T-helper 17 cell (primary cell): Measurements from ENCODE around the gene BRSK1. TPM values are rescaled to one million over a fixed set of nuclear protein-coding genes. Genes with fewer than 3 reads are reported as not detected.
A peak's percentile ranks its signal among the peaks of the same experiment; 100 is the strongest.

Source experiments
- ATAC-seq: fragments of 150-1000 bp; cut with Tn5 transposase; 2 replicates; pipeline ENCODE4 v1.10.0; 2021; ENCODE audit warnings: mild to moderate bottlenecking, moderate library complexity
- DNase-seq, 3 donors: peaks; one replicate each; pipeline versions ENCODE4 v3.0.0 to v3.0.0-alpha.2; 2020 to 2021
- H3K9me3 ChIP-seq: one replicate; pipeline ENCODE4 v1.7.0; 2013; ENCODE audit warnings: low read length, mild to moderate bottlenecking; ENCODE audit not compliant: control insufficient read depth, poor library complexity, severe bottlenecking
- H3K27ac Mint-ChIP-seq: one replicate; pipeline ENCODE4 v1.8.0; 2022; ENCODE audit warnings: mild to moderate bottlenecking, moderate library complexity, mixed read lengths
- H3K27me3 Mint-ChIP-seq: one replicate; pipeline ENCODE4 v1.8.0; 2022; ENCODE audit warnings: mixed read lengths
- H3K36me3 Mint-ChIP-seq: one replicate; pipeline ENCODE4 v1.8.0; 2022; ENCODE audit warnings: low read depth, mixed read lengths
- H3K4me1 Mint-ChIP-seq: one replicate; pipeline ENCODE4 v1.8.0; 2022; ENCODE audit warnings: mild to moderate bottlenecking, mixed read lengths
- H3K4me3 Mint-ChIP-seq: one replicate; pipeline ENCODE4 v1.8.0; 2022; ENCODE audit warnings: mild to moderate bottlenecking, moderate library complexity, mixed read lengths
- total RNA-seq, 4 donors: library from RNA in 2 of 4; stranded (reverse) in 2 of 4; gene quantifications; one replicate each; pipeline ENCODE4 v1.2.3 and lab custom pipeline; 2022 to 2026

The BRSK1 gene
- total RNA-seq (1 to 10 TPM; 3.0 to 7.4 TPM), total RNA-seq (lab: John Stamatoyannopoulos, UW) (4.4 to 6.7 reads per million in 2 donors)

DNA sequence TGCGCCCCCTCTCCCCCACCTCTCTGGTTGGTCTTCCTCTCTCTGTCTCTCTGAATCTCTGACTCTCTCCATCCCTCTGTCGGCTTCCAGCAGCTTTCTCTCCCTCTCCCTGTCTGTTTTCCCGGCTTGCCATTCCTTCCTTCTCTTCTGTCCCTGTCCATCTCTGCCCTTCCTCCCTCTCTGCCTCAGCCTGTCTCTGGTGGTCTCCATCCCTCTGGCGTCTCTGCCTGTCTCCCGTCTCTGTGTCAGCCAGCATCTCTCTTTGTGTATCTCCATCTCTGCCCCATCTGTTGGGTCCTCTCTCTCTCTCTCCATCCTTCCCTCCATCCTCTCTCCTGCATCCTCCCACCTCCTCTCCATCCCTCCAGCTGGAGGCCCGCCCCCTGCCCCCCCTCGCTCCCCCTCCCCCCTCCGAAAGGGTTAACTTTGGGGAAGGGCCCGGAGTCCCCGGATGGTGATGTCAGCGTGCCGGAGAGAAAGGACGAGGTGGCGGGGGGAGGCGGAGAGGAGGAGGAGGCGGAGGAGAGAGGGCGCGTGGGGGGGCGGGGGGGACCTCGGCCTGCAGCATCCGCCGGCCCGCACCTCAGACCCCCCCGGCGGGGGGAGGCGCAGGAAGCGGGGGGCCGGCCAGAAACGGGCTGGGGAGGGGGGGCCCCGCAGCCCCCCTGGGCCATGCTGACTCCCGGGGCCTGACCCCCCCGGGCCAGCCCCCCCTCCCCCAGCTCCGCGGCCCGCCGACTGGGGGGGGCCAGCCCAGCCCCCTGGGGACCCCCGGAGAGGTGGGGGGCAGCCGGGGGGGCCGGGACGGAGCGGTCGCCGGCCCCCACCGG lies at the start of gene BRSK1:
Gene BRSK1 (plus strand): TSS at position 450 of the 830 bp plus-strand sequence. CDS start 446 bp downstream, outside the sequence.
- H3K27ac Mint-ChIP-seq: peak within 1 kb of the TSS; percentile 84
- no peaks in the 10 kb centered on the region for H3K9me3 ChIP-seq
- H3K4me1 Mint-ChIP-seq: peaks cover 26% of the 10 kb centered on the region
- no peaks in the 10 kb centered on the region for H3K27me3 Mint-ChIP-seq
- DNase-seq: peak in 1 of 3 donors; percentile 25
- peak within 1 kb of the TSS; percentile 95 for H3K4me3 Mint-ChIP-seq
- no peak for ATAC-seq
- H3K36me3 Mint-ChIP-seq: peaks cover 3% of the 10 kb centered on the region

- Mint-ChIP-seq H3K27ac (no peak overlapping the region), H3K4me1 (peaks cover 17% of the 10 kb centered on the region), H3K4me3 (no peak overlapping the region), H3K27me3 (no peaks in the 10 kb centered on the region), H3K36me3 (peaks cover 6% of the 10 kb centered on the region)
- no peaks in the 10 kb centered on the region for H3K9me3 ChIP-seq
- no peak for DNase-seq
- no peak for ATAC-seq
Observed at GRCh38 chr19:55238030-55238429, 45.8 kb upstream of the BRSK1 start.

- H3K27me3 Mint-ChIP-seq: no peaks in the 10 kb centered on the region
- H3K4me3 Mint-ChIP-seq: no peak overlapping the region
- peaks cover 9% of the 10 kb centered on the region for H3K36me3 Mint-ChIP-seq
- no peak overlapping the region for H3K27ac Mint-ChIP-seq
- DNase-seq (no peak), ATAC-seq (no peak)
- H3K9me3 ChIP-seq: no peaks in the 10 kb centered on the region
- H3K4me1 Mint-ChIP-seq: peaks cover 19% of the 10 kb centered on the region
Observed at GRCh38 chr19:55239004-55239403, 44.8 kb upstream of the BRSK1 start.

DNA sequence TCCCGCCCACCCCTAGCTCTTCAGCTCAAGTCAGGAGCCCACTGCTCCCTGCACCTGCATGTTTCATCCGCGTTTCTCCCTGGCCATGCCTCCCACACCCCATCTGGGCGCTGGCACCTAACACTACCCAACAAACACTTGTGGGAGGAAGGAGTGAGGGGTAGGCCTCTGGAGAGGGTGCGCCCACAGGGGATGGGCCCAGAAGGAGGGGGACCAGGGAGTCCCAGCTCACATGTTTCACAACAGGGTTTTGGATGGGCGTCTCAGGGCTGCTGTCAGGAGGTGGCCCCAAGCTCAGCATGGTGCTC lies 43.1 kb upstream of the BRSK1 start:
- no peak for DNase-seq
- Mint-ChIP-seq H3K27ac (no peak overlapping the region), H3K36me3 (peaks cover 7% of the 10 kb centered on the region)

DNA sequence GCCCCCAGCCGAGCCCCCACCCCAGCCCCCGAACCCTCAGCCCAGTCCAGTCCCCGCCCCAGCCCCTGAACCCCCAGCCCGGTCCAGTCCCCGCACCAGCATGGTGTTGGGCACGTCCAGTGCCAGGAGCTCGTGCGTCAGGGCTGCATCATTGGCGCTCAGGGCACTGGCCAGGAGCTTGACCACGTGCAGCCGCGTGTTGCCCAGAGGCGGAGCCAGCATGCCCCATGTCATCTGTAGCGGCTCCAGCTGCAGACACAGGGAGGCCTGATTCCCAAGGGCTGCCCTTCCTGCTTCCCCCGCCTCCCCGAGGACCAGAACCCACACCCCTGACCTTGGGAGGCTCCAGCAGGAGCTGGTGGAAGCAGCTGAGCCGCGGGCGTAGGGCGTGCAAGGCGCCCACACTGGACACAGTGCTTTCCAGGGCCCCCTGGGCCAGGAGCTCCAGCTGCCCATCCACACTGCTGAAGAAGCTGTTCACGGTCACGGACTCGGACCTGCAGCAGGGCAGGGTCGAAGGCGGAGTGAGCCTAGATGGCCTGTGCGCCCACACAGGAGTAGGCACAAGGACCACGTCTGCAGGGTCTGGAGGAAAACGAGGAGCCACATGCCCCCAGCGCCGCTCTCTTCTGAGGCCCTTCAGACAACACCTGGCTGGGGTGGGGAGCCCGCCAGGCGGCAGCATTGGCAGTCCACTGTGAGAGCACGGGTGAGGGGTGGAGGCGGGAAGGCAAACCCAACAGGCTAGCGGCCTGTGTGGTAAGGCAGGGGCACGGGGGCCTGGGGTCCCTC lies 42.5 kb upstream of the BRSK1 start:
- peaks cover 7% of the 10 kb centered on the region for H3K36me3 Mint-ChIP-seq
- no peaks in the 10 kb centered on the region for H3K27me3 Mint-ChIP-seq
- H3K4me3 Mint-ChIP-seq: no peak overlapping the region
- no peak for ATAC-seq
- no peak for DNase-seq
- no peaks in the 10 kb centered on the region for H3K9me3 ChIP-seq
- H3K4me1 Mint-ChIP-seq: peaks cover 9% of the 10 kb centered on the region
- no peak overlapping the region for H3K27ac Mint-ChIP-seq

More for the DNA sequence above, 43.1 kb upstream of the BRSK1 start:
- no peak for ATAC-seq
- H3K27me3 Mint-ChIP-seq: no peaks in the 10 kb centered on the region
- H3K9me3 ChIP-seq: no peaks in the 10 kb centered on the region
- peaks cover 11% of the 10 kb centered on the region for H3K4me1 Mint-ChIP-seq
- peak overlapping the region; percentile 7 for H3K4me3 Mint-ChIP-seq

- H3K36me3 Mint-ChIP-seq: peaks cover 7% of the 10 kb centered on the region
- no peaks in the 10 kb centered on the region for H3K27me3 Mint-ChIP-seq
- H3K4me1 Mint-ChIP-seq: peaks cover 4% of the 10 kb centered on the region
- H3K27ac Mint-ChIP-seq: no peak overlapping the region
- no peak overlapping the region for H3K4me3 Mint-ChIP-seq
- DNase-seq (no peak), ATAC-seq (no peak)
- H3K9me3 ChIP-seq: no peaks in the 10 kb centered on the region
Observed at GRCh38 chr19:55241935-55242464, 41.8 kb upstream of the BRSK1 start.

- ATAC-seq (no peak), DNase-seq (no peak)
- no peak overlapping the region for H3K4me3 Mint-ChIP-seq
- H3K9me3 ChIP-seq: no peaks in the 10 kb centered on the region
- peaks cover 4% of the 10 kb centered on the region for H3K4me1 Mint-ChIP-seq
- H3K27me3 Mint-ChIP-seq: no peaks in the 10 kb centered on the region
- no peak overlapping the region for H3K27ac Mint-ChIP-seq
- peaks cover 7% of the 10 kb centered on the region for H3K36me3 Mint-ChIP-seq
Observed at GRCh38 chr19:55242517-55242916, 41.3 kb upstream of the BRSK1 start.

DNA sequence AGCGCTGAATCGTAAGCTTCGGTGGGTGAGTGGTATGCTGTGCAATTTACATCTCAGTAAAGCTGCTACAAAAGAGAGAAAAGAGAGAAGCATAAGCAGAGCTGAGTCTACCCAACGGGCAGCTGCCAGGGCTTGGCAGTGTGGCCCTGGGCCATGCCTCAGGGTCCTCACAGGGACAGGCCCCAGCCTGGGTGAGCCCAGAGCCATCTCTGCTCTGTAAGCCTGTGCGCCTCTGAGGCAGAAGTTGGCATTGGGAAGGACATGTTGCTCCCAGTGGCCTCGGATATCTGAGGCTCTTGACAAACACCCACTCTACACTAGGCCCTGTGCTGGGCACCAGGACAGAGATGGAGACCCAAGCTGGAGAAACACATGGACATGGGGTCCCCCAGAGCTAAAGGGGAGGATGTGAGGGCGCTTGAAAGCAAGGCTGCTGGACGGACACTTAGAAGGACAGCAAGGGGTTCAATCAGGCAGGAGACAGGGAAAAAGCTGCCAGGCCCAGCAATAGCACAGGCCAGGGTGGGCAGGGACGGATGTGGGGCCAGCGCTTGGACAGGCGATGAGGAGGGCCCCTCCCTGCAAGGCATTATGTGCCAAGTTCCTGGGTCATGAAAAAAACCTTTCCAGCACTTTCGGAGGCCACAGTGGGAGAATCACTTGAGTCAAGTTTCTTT lies 39.7 kb upstream of the BRSK1 start:
- Mint-ChIP-seq H3K27ac (no peak overlapping the region), H3K27me3 (no peaks in the 10 kb centered on the region), H3K4me1 (peaks cover 15% of the 10 kb centered on the region), H3K4me3 (no peak overlapping the region), H3K36me3 (peaks cover 7% of the 10 kb centered on the region)
- DNase-seq (no peak), ATAC-seq (no peak)
- no peaks in the 10 kb centered on the region for H3K9me3 ChIP-seq

GRCh38 chr19:55245236-55245904 lies 38.4 kb upstream of the BRSK1 start:
- no peak overlapping the region for H3K4me3 Mint-ChIP-seq
- peaks cover 15% of the 10 kb centered on the region for H3K4me1 Mint-ChIP-seq
- H3K9me3 ChIP-seq: no peaks in the 10 kb centered on the region
- ATAC-seq (no peak), DNase-seq (no peak)
- no peaks in the 10 kb centered on the region for H3K27me3 Mint-ChIP-seq
- H3K27ac Mint-ChIP-seq: no peak overlapping the region
- peaks cover 7% of the 10 kb centered on the region for H3K36me3 Mint-ChIP-seq

- Mint-ChIP-seq H3K36me3 (peaks cover 2% of the 10 kb centered on the region), H3K27me3 (no peaks in the 10 kb centered on the region), H3K4me1 (peaks cover 29% of the 10 kb centered on the region), H3K4me3 (no peak overlapping the region), H3K27ac (peak overlapping the region; percentile 21)
- no peaks in the 10 kb centered on the region for H3K9me3 ChIP-seq
- DNase-seq (no peak), ATAC-seq (no peak)
Observed at GRCh38 chr19:55246462-55247451, 37.0 kb upstream of the BRSK1 start.

DNA sequence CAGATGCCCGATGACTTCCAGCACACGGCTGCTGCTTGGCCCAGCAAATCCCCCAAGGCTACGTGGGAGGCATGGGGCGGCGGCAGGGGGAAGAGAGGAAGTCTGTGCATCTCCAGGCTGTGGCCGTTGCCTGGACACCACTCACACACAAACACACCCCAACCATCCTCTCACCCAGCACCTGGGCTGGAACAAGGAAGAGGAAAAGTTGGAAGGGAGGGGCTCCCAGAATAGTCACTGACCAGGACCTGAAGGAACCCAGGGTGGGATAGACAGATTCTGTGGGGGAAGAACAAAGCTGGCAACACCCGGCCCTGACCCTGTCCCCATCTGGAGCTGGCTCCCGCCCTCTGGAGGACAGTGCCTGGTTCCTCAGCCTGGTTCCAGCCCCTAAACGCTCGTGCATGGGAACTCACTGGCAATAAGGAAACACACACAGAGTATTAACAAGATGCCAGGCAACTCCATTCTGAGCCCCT lies 36.1 kb upstream of the BRSK1 start:
- no peaks in the 10 kb centered on the region for H3K9me3 ChIP-seq
- Mint-ChIP-seq H3K4me3 (no peak overlapping the region), H3K27me3 (no peaks in the 10 kb centered on the region), H3K27ac (peak overlapping the region; percentile 21), H3K36me3 (peaks cover 2% of the 10 kb centered on the region), H3K4me1 (peaks cover 32% of the 10 kb centered on the region)
- no peak for DNase-seq
- ATAC-seq: no peak
